Panc1 (cell line): ENCODE measurements around the gene HTN1. TPM values are rescaled to one million over a fixed set of nuclear protein-coding genes. Genes with fewer than 3 reads are reported as not detected.
"Not testable (repeated sequence)": the region's sequence is repeated elsewhere in the genome, so short reads cannot be mapped to it uniquely, and the experiment has no call there.

Experiments used
- ATAC-seq: fragments of 200-7000 bp; cut with Tn5 transposase; 2 replicates; pipeline ENCODE4 v1.9.1; 2020; ENCODE audit warnings: mild to moderate bottlenecking, moderate library complexity
- BruUV-seq: library from RNA; stranded (reverse); fragments of 400-500 nt; replicated peaks from 2 replicates; lab custom pipeline; 2021; lab: Mats Ljungman, UMichigan
- CTCF ChIA-PET: fragments of 300-600 bp; sonication (Branson Sonifier 250); formaldehyde crosslinking; loops from one replicate; lab custom pipeline; 2022; ENCODE audit warnings: antibody characterized with exemption; lab: Charles Lee
- POLR2A ChIA-PET: fragments of 300-600 bp; sonication (Branson Sonifier 250); formaldehyde crosslinking; loops from one replicate; lab custom pipeline; 2022; ENCODE audit warnings: antibody characterized with exemption; lab: Charles Lee
- DNase-seq: peaks from one replicate; pipeline ENCODE4 v3.0.0-alpha.2; 2010; ENCODE audit warnings: low read depth, low spot score
- H3K27ac ChIP-seq: 2 replicates; pipeline ENCODE4 v1.5.1; 2011; ENCODE audit warnings: mild to moderate bottlenecking, low read length, inconsistent platforms
- H3K27me3 ChIP-seq: fragments of 200-500 bp; sonication (Bioruptor generic); 2 replicates; pipeline ENCODE4 v1.6.0; 2014; ENCODE audit warnings: low read length, inconsistent platforms; ENCODE audit not compliant: control insufficient read depth, insufficient read depth
- H3K36me3 ChIP-seq: fragments of 200-500 bp; sonication (Bioruptor generic); 2 replicates; pipeline ENCODE4 v1.5.1; 2014; ENCODE audit warnings: inconsistent platforms, mild to moderate bottlenecking, low read length, moderate library complexity; ENCODE audit not compliant: control insufficient read depth, insufficient read depth
- H3K4me1 ChIP-seq: 2 replicates; pipeline ENCODE4 v1.5.1; 2011; ENCODE audit warnings: inconsistent platforms, mild to moderate bottlenecking, low read length, moderate library complexity; ENCODE audit not compliant: control insufficient read depth, insufficient read depth
- H3K4me3 ChIP-seq, 2 experiments: 2 replicates each; pipeline ENCODE4 v1.5.1; 2011 to 2012; ENCODE audit warnings: low read depth in 2 of 2, low read length in 2 of 2, mild to moderate bottlenecking in 2 of 2, inconsistent platforms in 1 of 2, moderate library complexity in 1 of 2
- H3K9me3 ChIP-seq: fragments of 200-500 bp; sonication (Bioruptor generic); 2 replicates; pipeline ENCODE4 v1.5.1; 2014; ENCODE audit warnings: low read depth, mild to moderate bottlenecking, inconsistent platforms, low read length, moderate library complexity; ENCODE audit not compliant: control insufficient read depth, insufficient read depth
- POLR2AphosphoS5 ChIP-seq: IDR thresholded peaks from 2 replicates; pipeline ENCODE4 v1.6.1; 2012; ENCODE audit warnings: mild to moderate bottlenecking, low read depth, low read length, moderate library complexity
- SIN3A ChIP-seq: IDR thresholded peaks from 2 replicates; pipeline ENCODE4 v1.6.1; 2012; ENCODE audit warnings: low read depth, mild to moderate bottlenecking, low read length, moderate library complexity, borderline replicate concordance; ENCODE audit not compliant: insufficient read depth
- TCF7L2 ChIP-seq: IDR thresholded peaks from 2 replicates; pipeline ENCODE4 v1.6.1; 2011; ENCODE audit warnings: mild to moderate bottlenecking, low read depth, low read length, inconsistent platforms
- in situ Hi-C: cut with HindIII; loops from 2 replicates; pipeline ENCODE4 v1.10.0; 2016; ENCODE audit warnings: low sequenced_read_pairs, low pct_unique_long_range_greater_than_20kb
- intact Hi-C: fragments of 100-400 bp; cut with micrococcal nuclease; formaldehyde crosslinking; loops from one replicate; pipeline ENCODE4 v1.10.0; 2022; ENCODE audit not compliant: unreplicated experiment
- total RNA-seq: library from RNA; stranded (reverse); gene quantifications from one replicate; pipeline ENCODE4 v1.2.1, GENCODE V29; 2021; ENCODE audit not compliant: unreplicated experiment
- TF ChIP-seq, protein P1 (sequence below), 2 experiments: IDR thresholded peaks; 2 replicates each; pipeline ENCODE4 v1.6.1; 2011 to 2012; ENCODE audit warnings: low read depth in 2 of 2, control low read depth in 1 of 2, low read length in 1 of 2, mild to moderate bottlenecking in 1 of 2, moderate library complexity in 1 of 2; ENCODE audit not compliant: insufficient read depth in 1 of 2
- TF ChIP-seq, protein P2 (sequence below): fragments of 450-650 bp; IDR thresholded peaks from 2 replicates; pipeline ENCODE4 v1.5.1; 2017; ENCODE audit warnings: mild to moderate bottlenecking

The HTN1 gene
- total RNA-seq, 1 experiment from 2014 or later = not detected

DNA sequence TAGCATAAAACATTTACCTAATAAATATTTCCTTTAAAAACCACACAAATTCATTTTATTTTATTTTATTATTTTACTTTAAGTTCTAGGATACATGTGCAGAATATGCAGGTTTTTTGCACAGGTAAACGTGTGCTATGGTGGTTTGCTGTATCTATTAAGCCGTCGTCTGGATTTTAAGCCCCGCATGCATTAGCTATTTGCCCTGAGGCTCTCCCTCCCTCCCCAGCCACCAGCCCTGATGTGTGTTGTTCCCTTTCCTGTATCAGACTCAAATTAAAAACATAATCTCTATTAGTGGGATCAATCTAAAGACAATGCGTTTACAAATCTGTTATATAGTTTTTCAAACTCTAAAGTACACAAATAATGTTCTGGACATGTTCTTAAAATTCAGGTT is 23.2 kb upstream of the HTN1 start:
- Histone ChIP-seq H3K9me3 (no peaks in the 10 kb centered on the region), H3K36me3 (no peaks in the 10 kb centered on the region), H3K4me3 (no peak overlapping the region), H3K4me1 (no peaks in the 10 kb centered on the region), H3K27ac (no peak overlapping the region), H3K27me3 (no peaks in the 10 kb centered on the region)
- no TSS peak for BruUV-seq
- in situ Hi-C loops (no loop called here), intact Hi-C loops (no loop called here)
- DNase-seq (no peak), ATAC-seq (no peak)
- POLR2A ChIA-PET = no interaction called here
- CTCF ChIA-PET = no interaction called here
- TF ChIP-seq SIN3A (no peak), TCF7L2 (no peak), POLR2AphosphoS5 (no peak)
- TF ChIP-seq, protein P1, sequence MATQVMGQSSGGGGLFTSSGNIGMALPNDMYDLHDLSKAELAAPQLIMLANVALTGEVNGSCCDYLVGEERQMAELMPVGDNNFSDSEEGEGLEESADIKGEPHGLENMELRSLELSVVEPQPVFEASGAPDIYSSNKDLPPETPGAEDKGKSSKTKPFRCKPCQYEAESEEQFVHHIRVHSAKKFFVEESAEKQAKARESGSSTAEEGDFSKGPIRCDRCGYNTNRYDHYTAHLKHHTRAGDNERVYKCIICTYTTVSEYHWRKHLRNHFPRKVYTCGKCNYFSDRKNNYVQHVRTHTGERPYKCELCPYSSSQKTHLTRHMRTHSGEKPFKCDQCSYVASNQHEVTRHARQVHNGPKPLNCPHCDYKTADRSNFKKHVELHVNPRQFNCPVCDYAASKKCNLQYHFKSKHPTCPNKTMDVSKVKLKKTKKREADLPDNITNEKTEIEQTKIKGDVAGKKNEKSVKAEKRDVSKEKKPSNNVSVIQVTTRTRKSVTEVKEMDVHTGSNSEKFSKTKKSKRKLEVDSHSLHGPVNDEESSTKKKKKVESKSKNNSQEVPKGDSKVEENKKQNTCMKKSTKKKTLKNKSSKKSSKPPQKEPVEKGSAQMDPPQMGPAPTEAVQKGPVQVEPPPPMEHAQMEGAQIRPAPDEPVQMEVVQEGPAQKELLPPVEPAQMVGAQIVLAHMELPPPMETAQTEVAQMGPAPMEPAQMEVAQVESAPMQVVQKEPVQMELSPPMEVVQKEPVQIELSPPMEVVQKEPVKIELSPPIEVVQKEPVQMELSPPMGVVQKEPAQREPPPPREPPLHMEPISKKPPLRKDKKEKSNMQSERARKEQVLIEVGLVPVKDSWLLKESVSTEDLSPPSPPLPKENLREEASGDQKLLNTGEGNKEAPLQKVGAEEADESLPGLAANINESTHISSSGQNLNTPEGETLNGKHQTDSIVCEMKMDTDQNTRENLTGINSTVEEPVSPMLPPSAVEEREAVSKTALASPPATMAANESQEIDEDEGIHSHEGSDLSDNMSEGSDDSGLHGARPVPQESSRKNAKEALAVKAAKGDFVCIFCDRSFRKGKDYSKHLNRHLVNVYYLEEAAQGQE (IDR thresholded peaks at IDR 0.05; ENCODE audit: insufficient read depth in 1 of 2, low read depth in 2 of 2, low read length in 1 of 2) = no peak
- TF ChIP-seq, protein P2, sequence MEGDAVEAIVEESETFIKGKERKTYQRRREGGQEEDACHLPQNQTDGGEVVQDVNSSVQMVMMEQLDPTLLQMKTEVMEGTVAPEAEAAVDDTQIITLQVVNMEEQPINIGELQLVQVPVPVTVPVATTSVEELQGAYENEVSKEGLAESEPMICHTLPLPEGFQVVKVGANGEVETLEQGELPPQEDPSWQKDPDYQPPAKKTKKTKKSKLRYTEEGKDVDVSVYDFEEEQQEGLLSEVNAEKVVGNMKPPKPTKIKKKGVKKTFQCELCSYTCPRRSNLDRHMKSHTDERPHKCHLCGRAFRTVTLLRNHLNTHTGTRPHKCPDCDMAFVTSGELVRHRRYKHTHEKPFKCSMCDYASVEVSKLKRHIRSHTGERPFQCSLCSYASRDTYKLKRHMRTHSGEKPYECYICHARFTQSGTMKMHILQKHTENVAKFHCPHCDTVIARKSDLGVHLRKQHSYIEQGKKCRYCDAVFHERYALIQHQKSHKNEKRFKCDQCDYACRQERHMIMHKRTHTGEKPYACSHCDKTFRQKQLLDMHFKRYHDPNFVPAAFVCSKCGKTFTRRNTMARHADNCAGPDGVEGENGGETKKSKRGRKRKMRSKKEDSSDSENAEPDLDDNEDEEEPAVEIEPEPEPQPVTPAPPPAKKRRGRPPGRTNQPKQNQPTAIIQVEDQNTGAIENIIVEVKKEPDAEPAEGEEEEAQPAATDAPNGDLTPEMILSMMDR = no peak

DNA sequence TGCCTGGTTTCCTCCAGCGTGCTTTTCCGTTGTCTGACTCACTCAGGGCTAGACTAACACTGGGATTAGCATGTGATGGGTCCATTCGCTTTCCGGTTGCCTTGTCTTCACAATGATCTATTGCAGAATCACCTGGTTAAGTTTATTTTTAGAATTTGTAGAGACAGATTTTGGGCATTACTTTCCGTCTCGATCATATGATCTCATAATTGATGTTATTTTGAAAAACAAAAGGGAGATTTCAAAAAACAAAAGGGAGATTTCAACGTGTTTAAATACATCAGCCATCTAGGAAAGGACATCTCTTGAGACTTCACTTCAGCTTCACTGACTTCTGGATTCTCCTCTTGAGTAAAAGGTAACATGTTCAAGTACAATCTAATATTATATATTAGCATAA is 22.1 kb upstream of the HTN1 start, which contains the start of gene HTN3:
TSS of gene HTN3 (plus strand) at position 301 of the 400 bp plus-strand sequence. CDS start 2,282 bp downstream, outside the sequence.
- H3K27ac ChIP-seq, in situ Hi-C loops, H3K9me3 ChIP-seq, H3K27me3 ChIP-seq, H3K4me3 ChIP-seq, DNase-seq, CTCF ChIA-PET, H3K4me1 ChIP-seq, POLR2A ChIA-PET, BruUV-seq, ATAC-seq, intact Hi-C loops, H3K36me3 ChIP-seq: not testable (repeated sequence)

DNA sequence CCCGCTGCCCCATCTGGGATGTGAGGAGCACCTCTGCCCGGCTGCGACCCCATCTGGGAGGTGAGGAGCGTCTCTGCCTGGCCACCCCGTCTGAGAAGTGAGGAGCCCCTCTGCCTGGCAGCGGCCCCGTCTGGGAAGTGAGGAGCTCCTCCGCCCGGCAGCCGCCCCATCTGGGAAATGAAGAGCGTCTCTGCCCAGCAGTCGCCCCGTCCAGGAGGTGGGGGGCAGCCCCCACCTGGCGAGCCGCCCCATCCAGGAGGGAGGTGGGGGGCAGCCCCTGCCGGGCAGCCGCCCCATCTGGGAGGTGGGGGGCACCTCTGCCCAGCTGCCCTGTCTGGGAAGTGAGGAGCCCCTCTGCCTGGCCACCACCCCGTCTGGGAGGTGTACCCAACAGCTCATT is 12.7 kb upstream of the HTN1 start:
- H3K4me3 ChIP-seq, ATAC-seq, CTCF ChIA-PET, H3K9me3 ChIP-seq, H3K27me3 ChIP-seq, in situ Hi-C loops, BruUV-seq, H3K4me1 ChIP-seq, POLR2A ChIA-PET, intact Hi-C loops, DNase-seq, H3K27ac ChIP-seq, H3K36me3 ChIP-seq: not testable (repeated sequence)

DNA sequence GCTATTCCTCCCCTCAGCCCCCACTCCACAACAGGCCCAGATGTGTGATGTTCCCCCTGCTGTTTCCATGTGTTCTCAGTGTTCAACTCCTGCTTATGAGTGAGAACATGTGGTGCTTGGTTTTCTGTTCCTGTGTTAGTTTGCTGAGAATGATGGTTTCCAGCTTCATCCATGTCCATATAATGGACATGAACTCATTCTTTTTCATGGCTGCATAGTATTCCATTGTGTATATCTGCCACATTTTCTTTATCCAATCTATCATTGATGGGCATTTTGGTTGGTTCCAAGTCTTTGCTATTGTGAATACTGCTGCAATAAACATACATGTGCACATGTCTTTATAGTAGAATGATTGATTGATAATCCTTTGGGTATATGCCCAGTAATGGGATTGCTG is 10.3 kb upstream of the HTN1 start:
- in situ Hi-C loops, intact Hi-C loops, H3K9me3 ChIP-seq, H3K36me3 ChIP-seq, DNase-seq, H3K4me1 ChIP-seq, BruUV-seq, H3K4me3 ChIP-seq, ATAC-seq, H3K27ac ChIP-seq, H3K27me3 ChIP-seq, CTCF ChIA-PET, POLR2A ChIA-PET: not testable (repeated sequence)
